ENCODE measurements around the gene ARHGEF10L.

- TF ChIP-seq CTCF (conservative IDR thresholded peaks at IDR 0.05), result no peak
- TF ChIP-seq ZFX (IDR thresholded peaks at IDR 0.05), result no peak
Measured at GRCh38 chr1:17745479-17745955, 206.0 kb downstream of the ARHGEF10L start.

Data from C4-2B (cell line).